Germinal center (tissue), 1 donor: ENCODE measurements around the gene SPDYE17.
"Not testable (repeated sequence)": the region's sequence is repeated elsewhere in the genome, so short reads cannot be mapped to it uniquely, and the experiment has no call there.

Experiments
- DNase-seq: peaks from one replicate; pipeline ENCODE4 v3.0.0; 2012; ENCODE audit warnings: mixed read lengths, low spot score

Gene SPDYE17

DNA sequence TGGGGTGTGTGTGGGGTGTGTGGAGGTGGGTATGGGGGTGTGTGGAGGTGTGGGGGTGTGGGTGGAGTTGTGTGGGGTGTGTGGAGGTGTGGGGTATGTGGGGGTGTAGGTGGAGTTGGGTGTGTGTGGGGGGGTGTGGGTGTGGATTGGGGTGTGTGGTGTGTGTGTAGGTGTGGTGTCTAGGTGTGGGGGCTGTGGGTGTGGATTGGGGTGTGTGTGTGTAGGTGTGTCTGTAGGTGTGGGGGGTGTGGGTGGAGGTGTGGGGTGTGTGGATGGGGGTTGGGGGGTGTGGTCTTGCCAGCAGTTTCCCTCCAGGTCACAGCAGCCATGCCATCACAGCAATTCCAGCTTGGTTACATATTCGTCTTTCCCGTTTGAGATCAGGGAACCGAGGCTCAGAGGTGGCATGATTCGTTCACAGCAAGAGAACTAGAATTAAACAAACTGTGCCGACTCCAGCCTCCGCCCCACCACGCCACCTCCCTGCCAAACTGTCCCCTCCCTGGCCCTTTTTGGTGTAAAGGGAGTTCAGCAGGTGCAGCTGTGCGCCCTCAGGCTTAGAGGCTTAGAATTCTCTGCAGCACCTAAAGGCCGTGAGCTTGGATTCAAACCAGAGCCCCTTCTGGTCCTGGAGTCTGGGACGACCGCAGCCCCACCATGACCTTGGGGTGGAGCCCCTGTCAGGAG is 33.3 kb downstream of the SPDYE17 start:
- DNase-seq, result peak; percentile 5

DNA sequence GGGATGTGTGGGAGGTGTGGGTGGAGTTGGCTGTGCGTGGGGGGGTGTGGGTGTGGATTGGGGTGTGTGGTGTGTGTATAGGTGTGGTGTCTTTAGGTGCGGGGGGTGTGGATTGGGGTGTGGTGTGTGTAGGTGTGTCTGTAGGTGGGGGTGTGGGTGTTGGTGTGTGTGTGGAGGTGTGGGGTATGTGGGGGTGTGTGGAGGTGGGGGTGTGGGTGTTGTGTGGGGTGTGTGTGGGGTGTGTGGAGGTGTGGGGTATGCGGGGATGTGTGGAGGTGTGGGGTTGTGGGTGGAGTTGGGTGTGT is 33.9 kb downstream of the SPDYE17 start:
- no peak for DNase-seq

DNA sequence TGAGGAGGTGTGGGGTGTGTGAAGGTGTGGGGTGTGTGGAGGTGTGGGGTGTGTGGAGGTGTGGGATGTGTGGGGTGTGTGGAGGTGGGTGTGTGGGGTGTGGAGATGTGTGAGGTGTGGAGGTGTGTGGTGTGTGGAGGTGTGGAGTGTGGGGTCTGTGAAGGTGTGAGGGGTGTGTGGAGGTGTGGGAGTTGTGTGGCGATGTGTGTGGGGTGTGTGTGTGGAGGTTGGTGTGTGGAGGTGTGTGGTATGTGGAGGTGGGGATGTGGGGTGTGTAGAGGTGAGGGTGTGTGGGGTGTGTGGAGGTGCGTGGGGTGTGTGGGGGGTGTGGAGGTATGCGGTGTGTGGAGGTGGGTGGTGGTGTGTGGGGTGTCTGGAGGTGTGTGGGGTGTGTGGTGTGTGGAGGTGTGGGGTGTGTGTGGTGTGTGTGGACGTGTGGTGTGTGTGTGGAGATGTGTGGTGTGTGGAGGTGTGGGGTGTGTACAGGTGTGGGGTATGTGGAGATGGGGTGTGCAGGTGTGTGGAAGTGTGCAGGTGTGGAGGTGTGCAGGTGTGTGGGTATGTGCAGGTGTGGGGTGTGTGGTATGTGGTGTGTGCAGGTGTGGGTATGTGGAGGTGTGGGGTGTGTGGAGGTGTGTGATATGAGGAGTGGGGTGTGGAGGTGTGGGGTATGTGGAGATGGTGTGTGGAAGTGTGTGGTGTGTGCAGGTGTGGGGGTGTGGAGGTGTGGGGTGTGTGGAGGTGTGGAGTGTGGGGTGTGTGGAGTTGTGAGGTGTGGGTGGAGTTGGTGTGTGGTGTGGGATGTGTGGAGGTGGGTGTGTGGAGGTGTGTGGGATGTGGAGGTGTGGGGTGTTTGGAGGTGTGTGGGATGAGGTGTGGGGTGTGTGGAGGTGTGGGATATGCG is 34.5 kb downstream of the SPDYE17 start:
- DNase-seq, result peak; percentile 1

DNA sequence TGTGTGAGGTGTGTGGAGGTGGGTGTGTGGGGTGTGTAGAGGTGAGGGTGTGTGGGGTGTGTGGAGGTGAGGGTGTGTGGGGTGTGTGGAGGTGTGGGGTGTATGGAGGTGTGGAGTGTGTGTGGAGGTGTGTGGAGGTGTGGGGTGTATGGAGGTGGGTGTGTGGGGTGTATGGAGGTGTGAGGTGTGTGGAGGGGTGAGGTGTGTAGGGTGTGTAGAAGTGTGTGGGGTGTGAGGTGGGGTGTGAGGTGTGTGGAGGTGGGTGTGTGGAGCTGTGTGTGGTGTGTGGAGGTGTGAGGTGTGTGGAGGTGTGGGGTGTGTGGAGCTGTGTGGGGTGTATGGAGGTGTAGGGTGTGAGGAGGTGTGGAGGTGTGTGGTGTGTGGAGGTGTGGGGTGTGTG is 35.2 kb downstream of the SPDYE17 start:
- not testable (repeated sequence) for DNase-seq

DNA sequence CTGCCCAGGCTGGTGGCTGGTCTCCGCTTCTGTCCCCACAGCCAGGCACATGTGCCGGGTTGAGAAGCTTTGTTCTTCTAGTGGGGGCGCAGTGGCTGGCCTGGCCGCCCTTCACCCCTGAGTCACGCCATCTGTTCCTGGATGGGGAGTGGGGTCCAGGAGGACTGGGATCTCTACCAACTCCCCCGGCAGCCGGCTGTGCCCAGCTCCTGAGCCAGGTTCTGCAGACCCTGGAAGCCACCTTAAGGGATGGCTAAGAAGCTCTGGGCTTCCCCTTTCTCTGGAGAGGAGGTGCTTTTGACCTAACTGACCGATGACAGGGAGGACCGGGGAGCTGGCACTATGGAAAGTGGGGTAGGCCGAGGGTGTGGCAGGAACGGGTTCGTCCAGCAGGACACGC is 37.9 kb downstream of the SPDYE17 start:
- not testable (repeated sequence) for DNase-seq

DNA sequence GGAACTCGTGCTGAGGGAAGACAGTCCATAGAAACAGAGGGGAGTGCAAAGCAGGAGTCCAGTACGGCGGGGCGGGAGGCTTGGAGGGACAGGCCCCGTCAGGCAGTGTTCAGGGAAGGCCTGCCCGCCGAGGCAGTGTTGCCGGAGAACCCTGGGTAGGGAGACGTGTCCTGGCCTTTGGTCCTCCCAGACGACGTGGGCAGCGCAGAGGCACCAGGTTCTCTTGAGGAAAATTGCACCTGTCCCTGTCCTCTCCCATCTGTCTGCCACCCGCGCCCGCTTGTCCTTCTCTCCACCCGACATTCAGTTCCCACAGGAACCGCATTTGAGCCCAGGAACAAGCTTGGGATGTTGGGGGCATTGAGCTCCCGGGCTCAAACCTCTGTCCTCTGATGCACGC is 38.3 kb downstream of the SPDYE17 start:
- not testable (repeated sequence) for DNase-seq

DNA sequence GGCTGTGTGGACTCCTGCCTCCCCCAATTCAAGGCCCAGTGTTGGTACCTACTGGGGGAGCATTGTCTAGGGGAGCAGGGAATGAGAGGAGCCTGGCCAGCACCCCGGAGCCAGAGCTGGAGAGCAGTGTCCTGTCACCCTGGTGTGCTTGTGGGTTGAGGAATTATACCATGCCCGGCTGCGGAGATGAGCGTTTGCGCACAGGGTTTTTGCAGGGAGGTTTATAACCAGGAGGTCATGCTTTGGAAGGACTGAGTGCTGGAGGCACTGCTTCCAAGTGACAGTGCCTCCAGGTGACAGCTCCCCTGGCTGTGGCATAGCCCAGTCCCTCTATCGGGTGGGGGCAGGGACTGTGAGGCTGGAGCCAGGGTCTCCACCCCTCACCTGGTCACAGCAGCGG is 39.3 kb downstream of the SPDYE17 start:
- not testable (repeated sequence) for DNase-seq

DNA sequence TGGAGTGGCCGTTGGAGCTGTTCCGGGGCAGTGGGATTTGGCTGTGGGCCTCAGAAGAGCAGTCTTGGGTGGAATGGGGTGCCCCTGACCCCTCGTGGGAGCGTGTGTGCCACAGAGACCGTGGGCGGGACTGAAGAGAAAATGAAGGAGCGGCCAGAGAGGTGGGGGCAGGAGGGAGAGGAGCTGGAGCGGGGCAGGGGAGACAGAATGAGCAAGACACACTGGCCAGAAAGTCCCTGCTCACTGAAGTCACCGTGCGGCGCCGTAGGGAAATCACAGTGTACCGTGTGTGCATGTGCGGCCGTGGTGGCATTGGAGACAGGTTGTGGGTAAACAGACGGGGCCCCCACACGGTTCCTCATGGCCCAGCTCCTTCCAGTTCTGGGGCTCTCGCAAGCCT is 40.0 kb downstream of the SPDYE17 start:
- not testable (repeated sequence) for DNase-seq

DNA sequence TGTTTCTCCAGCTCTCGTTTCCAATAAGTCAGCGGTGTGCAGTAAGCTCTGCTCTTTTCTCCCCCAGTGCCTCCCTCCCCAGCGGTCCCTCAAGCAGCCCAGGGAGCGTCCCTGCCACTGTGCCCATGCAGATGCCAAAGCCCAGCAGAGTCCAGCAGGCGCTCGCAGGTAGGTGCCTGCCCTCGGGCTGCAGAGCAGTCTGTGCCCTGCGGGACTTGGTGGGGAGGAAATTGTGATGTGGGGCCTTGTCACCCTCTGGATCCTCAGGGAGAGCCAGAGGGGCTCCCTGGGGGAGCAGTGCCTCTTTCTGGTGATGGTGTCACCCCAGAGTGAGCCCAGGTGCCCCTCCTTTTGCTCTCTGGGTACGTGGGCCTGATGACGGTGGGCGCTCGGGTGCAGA is 42.0 kb downstream of the SPDYE17 start:
- DNase-seq, result peak; percentile 2

DNA sequence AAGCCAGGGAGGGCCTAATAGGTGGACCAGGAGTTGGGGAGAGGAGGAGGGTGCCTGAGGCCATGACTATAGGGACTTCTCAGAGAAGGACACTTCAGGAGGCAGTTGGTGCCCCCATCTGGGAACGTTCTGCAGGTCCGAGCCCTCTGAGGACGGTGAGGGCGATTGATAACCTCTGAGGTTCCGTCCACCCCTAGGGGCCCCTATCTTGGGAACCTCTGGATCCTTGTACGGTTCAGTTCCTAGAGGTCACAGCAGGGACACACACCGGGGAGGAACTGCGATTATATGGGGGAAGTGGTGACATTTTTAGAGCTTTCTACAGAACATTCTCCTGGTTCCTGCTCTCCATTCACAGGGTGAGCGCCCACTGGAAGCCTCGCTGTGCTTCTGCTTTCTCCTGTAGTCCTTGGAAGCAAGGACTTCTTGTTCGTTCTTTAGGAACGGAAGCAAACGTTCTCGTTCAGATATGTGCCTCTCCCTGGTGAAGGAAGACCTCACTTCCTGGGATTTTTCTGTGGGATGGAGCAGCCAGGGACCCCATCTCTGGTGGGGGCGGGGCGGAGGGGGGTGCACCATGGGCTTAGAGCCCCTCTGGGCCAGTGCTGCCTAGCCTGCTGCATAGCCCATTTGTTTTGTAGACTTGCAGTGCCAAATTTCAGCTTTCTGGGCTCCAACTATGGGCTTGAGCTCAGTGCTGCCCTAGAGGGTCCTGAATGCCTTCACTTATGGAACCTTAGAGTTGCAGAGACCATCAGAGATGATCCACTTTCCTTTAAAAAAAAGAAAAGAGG is 46.0 kb downstream of the SPDYE17 start:
- not testable (repeated sequence) for DNase-seq

DNA sequence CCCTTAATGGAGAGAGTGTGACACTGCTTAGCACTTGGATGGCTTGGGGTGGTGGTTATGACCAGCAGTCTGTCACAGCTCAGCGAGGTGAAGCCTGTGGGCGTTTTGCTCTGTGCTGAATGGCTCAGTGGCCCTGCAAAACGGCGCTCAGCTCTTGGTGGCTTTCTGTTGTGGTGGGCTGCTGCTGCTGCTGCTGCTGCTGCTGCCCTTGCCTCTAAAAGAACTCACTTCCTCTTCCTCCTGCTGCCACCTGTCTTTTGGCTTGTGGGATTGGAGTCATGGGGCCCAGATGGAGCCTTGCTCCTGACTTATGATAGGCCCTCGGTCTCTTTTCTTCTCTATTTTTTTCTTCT is 47.4 kb downstream of the SPDYE17 start:
- DNase-seq, result not testable (repeated sequence)

DNA sequence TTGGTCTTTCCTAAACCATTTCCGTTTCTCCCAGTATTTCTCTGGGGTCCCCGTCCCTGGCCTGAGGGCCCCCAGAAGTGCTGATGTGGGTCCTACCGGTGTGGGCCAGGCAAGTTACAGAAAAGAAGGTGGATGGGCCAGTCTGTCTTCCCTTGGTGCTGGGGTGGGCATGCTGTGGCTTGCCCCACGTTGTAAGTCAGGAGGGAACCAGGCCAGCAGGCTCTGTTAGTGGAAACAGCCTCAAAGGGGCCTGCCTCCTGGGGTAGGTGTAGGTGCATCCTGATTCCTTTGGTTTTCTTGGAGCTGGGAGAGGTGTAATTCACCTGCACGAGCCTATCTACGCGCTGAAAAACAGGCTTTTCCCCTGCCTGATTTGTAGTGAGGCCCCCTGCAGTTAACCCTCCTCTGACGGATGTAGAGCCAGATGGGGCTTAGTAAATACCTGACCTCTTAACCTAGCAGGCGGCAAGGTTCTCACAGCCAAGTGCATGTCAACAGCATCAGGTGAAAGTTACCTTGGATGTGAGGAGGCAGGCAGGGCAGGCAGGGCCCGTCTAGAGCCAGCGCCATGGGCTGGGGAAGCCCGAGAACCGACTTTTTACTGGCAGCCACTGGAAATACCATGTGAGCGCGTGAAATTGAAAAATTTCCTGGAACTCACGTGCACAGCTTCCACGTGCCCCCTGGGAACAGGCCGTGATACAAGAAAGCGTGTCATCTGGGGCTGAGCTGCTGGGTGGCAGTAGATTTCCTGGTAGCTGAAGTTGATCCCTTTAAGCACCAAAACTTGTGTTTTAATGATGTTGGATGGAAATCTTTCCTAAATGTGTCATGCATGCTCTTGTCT is 48.0 kb downstream of the SPDYE17 start:
- not testable (repeated sequence) for DNase-seq

DNA sequence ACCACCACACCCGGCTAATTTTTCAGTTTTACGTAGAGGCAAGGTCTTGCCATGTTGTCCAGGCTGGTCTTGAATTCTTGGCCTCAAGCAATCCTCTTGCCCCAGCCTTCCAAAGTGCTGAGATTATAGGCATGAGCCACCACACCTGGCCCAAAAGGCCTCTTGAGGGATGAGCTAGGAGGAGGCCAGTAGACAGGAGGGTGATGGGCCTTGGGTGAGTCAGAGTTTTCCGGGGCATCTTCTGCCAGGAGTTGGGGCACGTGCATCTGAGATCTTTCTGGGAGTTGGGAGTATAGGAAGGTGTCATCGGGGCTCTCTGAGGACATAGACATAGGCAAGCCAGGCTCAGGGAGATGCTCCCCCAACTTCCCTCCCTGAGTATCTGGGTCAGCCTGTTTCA is 48.8 kb downstream of the SPDYE17 start:
- not testable (repeated sequence) for DNase-seq

DNA sequence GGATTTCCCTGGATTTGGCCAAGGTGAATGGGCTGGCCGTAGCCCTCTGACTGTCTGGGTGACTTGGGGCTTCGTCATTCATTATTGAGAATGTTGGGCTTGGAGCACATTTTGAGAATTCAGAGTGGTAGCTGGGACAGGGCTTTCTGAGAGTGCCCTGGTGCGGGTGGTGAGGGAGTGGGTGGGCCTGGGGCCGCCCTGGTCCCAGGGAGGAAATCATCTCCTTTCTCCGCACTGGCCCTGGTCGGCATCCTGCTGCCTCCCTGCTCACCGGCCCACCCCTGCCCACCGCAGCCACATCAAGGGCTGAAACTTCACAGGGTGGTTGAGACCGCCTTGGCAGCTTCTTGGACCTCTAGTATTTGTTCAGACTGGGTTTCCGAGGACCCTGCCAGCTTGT is 49.7 kb downstream of the SPDYE17 start:
- DNase-seq, result not testable (repeated sequence)

DNA sequence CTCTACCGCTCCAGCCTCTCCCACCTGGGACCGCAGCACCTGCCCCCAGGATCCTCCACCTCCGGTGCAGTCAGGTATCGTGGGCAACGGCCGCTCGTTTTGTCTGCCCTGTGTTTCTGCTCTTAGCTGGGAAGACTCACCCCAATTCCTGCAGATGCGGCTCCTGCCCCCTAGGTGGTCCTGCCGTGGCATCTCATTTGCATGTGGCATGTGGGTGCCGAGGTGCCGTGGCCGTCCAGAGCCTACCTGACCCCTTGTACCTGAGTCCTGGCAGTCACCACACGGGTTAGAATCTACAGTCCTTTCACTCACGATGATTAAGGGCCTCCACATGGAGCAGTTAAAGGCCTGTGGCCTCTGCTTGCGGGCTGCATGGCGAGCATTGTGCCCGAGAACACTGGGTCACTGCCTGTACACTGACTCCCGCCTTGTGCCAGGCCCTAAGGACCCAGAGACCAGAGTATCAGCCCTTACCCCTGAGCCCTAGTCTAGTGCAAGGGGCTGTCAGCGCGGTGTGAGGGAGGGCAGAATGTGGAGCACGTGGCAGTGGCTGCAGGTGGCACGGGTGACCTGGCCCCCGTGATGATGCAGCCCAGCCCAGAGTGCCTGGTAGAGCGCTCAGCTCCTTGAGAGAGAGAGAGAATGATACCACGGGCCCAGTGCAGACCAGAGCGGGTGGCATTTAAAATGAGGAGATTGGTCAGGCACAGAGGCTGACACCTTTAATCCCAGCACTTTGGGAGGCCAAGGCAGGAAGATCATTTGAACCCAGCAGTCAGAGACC is 50.8 kb downstream of the SPDYE17 start:
- not testable (repeated sequence) for DNase-seq

DNA sequence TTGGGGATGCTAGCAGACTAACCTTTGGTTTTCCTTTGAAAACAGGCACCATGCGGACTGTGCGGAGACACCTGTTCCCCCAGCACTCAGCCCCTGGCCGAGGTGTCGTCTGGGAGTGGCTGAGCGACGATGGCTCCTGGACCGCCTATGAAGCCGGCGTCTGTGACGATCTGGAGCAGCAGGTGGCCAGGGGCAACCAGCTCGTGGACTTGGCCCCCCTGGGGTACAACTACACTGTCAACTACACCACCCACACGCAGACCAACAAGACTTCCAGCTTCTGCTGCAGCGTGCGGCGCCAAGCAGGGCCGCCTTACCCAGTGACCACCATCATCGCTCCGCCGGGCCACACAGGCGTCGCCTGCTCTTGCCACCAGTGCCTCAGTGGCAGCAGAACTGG is 51.6 kb downstream of the SPDYE17 start:
- DNase-seq, result not testable (repeated sequence)

DNA sequence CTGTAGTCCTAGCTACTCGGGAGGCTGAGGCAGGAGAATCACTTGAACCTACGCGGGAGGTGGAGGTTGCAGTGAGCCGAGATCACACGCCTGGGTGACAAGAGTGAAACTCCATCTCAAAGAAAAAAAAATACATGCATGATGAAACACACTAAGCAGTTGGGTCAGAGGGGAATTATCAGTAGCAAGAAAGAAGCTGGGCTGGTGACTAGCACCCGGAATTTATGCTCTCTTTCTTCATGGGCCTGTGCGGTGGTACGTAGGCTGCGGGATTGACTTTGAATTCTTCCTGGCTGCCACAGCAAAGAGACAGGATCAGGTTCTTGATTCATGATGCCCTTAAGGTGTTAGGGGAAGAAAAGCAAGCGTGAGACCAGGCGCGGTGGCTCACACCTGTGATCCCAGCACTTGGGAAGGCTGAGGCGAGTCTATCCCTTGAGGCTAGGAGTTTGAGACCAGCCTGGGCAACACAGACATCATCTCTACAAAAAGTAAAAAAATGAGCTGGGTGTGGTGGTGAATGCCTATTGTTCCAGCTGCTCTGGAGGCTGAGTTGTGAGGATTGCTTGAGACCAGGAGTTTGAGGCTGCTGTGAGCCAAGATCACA is 54.3 kb downstream of the SPDYE17 start:
- DNase-seq, result not testable (repeated sequence)

DNA sequence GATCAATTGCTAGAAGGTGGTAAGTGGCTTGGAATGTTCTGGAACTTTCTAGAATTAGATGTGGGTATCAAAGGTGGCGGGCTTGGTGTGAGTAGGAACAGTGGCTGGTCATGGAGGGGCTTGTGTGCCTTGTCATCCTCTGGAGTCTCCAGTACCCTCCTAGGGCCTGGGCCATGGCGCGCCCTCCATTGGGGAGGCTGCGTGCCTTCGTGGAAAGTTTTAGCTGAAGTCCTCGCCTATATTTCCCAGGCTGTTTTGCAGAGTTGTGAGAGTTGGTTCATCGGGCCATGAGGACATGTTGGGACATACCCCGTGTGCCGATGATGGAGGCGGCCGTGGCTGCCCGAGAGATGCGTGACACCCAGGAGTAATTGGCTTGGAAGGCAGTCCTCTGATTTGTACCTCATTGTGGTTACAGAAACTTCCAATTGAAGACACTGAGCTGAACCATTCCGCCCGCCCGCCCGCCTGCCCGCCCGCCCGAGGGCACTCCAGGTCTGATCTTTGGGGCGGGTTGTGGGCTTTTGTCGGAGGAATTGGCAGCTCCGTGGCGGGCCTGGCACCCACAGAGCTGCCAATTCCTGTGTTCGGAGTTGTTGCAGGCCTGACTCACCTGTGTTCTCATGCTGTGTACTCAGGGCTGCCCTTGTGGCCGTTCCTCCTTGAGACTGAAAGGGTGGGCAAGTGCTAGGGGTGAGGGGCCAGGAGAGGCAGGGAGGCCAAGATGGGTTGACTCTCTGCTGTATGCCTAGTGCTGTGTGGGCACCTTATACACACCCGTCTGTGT is 57.2 kb downstream of the SPDYE17 start:
- DNase-seq, result not testable (repeated sequence)

DNA sequence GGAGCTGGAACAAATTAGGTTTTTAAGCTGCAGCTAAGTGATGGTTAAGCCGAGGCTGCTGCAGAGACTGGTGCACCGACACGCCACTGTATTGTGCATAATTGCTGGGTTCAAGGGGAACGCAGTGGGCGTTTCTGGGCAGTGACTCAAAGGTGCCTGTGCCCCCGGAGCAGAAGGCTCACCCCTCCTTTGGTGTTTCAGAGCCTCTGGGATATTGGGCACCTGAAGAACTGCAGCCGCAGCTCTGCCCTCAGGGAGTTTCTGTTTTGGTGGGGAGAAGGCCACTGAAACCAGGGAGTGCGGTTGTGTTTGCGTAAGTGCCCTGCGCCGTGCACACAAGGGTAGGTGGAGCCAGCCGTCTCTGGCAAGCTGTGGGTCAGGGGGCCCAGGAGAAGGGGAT is 57.8 kb downstream of the SPDYE17 start:
- not testable (repeated sequence) for DNase-seq

DNA sequence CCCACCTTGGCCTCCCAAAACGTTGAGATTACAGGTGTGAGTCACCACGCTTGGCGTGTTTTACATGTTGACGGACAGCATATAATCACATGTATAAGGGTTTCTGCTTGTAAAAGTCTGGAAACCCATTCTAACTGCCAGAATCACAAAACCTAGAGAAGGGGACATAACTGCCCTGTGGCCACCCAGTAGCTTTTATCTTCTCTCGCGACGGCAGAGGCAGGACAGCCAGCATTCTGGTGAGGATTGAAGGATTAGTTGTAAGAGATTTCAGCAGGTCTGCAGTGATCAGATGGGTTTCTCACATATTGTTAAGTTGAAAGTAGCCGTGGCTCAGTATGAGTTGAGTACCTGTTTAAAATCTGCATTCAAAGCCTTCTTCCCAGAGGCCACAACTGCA is 59.8 kb downstream of the SPDYE17 start:
- not testable (repeated sequence) for DNase-seq
